Medulla oblongata (tissue), 1 donor: ENCODE measurements around the gene ISYNA1.

Experiments
- DNase-seq: peaks from one replicate; pipeline ENCODE4 v3.0.0-alpha.2; 2015; ENCODE audit errors: extremely low spot score

The ISYNA1 gene

GRCh38 chr19:18437491-18438330 lies at the start of gene ISYNA1:
Gene ISYNA1, minus strand, starts transcription at chr19:18438133. Its CDS starts 154 bp downstream, at chr19:18437979.
- DNase-seq, result no peak

- no peak for DNase-seq
Observed at GRCh38 chr19:18486746-18487145, 48.8 kb upstream of the ISYNA1 start.

GRCh38 chr19:18484992-18485391 lies 47.1 kb upstream of the ISYNA1 start:
- no peak for DNase-seq

- no peak for DNase-seq
Observed at GRCh38 chr19:18483119-18483890, 45.4 kb upstream of the ISYNA1 start.

- DNase-seq, result no peak
Observed at GRCh38 chr19:18481505-18482222, 43.7 kb upstream of the ISYNA1 start.

GRCh38 chr19:18480006-18480691 lies 42.2 kb upstream of the ISYNA1 start:
- no peak for DNase-seq

GRCh38 chr19:18478545-18479311 lies 40.8 kb upstream of the ISYNA1 start:
- DNase-seq, result peak; percentile 86

GRCh38 chr19:18477974-18478373 lies 40.0 kb upstream of the ISYNA1 start:
- no peak for DNase-seq

GRCh38 chr19:18477042-18477779 lies 39.3 kb upstream of the ISYNA1 start:
- no peak for DNase-seq

- DNase-seq, result no peak
Observed at GRCh38 chr19:18476507-18477041, 38.6 kb upstream of the ISYNA1 start.

GRCh38 chr19:18475762-18476331 lies 37.9 kb upstream of the ISYNA1 start:
- DNase-seq, result no peak

- DNase-seq, result no peak
Observed at GRCh38 chr19:18475004-18475453, 37.1 kb upstream of the ISYNA1 start.

- DNase-seq, result no peak
Observed at GRCh38 chr19:18474366-18474887, 36.5 kb upstream of the ISYNA1 start.

GRCh38 chr19:18473706-18474087 lies 35.8 kb upstream of the ISYNA1 start:
- DNase-seq, result no peak

- no peak for DNase-seq
Observed at GRCh38 chr19:18473003-18473705, 35.2 kb upstream of the ISYNA1 start.

GRCh38 chr19:18470787-18471186 lies 32.9 kb upstream of the ISYNA1 start:
- no peak for DNase-seq

- peak; percentile 65 for DNase-seq
Observed at GRCh38 chr19:18469069-18469846, 31.3 kb upstream of the ISYNA1 start.

GRCh38 chr19:18468517-18468916 lies 30.6 kb upstream of the ISYNA1 start:
- no peak for DNase-seq
